Activated naive CD8-positive, alpha-beta T cell treated with anti-CD3 and anti-CD28 coated beads, Interleukin-2, amount 50 U/mL, for 16 hours (primary cell): ENCODE data around the gene DVL2.

ENCODE experiments used
- DNase-seq: peaks from one replicate; pipeline ENCODE4 v3.0.0-alpha.2; 2020; ENCODE audit warnings: low read depth, low spot score

DVL2 gene

DNA sequence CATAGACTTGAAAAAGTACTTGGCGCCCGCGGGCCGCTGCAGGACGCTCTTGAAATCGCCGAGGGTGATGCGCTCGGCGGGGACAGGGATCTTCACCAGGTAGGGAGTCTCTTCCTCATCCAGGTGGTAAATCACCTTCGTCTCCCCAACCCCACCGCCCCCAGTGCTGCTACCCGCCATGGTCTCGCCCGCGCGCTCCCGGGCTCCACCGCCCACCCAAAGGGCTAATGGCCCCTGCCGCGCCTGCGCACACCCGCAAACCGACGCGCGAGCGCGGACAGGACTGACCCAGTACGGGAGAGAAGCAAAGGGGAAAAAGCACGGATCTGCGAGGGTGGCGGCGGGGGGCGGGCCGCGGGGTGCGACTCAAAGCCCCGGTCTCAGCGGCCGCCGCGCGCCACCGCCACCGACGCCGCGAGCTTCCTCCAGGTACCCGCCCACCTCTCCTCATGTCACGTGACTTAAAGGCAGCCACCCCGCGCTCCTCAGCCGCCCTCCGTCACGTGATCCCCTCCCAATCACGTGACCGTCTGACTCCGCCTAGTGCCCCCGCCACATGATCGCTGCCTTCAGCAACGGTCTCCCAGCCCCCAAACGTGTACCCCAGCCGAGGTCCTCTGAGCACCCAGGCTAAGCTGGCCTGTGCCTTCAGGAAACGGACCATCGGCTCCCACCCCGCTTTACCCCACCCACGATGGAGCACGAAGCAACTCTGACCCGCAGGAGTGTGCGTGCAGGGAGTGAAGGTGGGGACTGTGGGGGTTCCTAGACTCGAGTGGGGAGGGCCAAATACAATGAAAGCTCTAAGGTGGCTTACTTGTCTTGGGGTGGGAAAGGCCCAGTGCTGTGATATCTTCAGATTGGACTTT lies at the start of gene DVL2:
Gene DVL2, minus strand, starts transcription at position 435 of the 869 bp plus-strand sequence. Its CDS starts 255 bp downstream, at position 180.
- peak; percentile 88 for DNase-seq

DNA sequence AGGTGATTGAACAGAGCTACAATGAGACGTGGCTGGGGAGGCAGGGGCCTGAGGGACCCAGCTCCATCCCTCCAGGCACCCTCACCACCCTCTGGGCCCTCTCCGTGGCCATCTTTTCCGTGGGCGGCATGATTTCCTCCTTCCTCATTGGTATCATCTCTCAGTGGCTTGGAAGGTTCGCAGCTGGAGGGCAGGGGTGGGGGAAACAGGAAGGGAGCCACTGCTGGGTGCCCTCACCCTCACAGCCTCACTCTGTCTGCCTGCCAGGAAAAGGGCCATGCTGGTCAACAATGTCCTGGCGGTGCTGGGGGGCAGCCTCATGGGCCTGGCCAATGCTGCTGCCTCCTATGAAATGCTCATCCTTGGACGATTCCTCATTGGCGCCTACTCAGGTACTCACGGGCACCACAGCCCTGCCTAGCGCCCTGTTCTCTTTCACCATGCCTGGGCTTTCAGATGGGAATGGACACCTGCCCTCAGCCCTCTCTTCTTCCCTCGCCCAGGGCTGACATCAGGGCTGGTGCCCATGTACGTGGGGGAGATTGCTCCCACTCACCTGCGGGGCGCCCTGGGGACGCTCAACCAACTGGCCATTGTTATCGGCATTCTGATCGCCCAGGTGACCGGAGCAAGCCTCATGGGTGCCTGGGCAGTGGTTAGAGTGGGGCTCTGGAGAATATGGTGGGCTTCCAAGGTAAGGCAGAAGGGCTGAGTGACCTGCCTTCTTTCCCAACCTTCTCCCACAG lies 49.3 kb upstream of the DVL2 start:
- DNase-seq = no peak

DNA sequence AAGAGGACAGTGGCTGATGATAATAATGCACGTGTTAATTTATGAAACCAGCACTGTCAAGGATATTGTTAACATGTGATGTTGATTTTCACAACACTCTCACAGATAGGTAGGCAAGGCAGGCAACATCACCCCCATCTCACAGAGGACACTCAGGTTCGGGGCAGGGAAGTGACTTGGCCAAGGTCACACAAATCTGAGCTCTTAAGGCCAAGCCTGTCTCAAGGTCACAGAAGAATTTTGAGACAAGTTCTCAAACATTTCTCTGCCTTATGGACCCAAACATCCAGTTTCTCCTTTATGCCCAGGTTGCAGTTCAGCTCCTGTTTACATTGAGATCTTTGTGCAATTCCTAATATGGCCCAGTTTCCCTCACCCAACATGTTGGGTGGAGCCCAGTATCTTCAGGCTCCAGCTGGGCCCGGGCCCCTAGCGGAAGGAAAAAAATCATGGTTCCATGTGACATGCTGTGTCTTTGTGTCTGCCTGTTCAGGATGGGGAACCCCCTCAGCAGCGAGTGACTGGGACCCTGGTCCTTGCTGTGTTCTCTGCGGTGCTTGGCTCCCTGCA lies 48.5 kb upstream of the DVL2 start:
- no peak for DNase-seq

GRCh38 chr17:7281953-7282751 lies 47.8 kb upstream of the DVL2 start:
- DNase-seq = no peak

DNA sequence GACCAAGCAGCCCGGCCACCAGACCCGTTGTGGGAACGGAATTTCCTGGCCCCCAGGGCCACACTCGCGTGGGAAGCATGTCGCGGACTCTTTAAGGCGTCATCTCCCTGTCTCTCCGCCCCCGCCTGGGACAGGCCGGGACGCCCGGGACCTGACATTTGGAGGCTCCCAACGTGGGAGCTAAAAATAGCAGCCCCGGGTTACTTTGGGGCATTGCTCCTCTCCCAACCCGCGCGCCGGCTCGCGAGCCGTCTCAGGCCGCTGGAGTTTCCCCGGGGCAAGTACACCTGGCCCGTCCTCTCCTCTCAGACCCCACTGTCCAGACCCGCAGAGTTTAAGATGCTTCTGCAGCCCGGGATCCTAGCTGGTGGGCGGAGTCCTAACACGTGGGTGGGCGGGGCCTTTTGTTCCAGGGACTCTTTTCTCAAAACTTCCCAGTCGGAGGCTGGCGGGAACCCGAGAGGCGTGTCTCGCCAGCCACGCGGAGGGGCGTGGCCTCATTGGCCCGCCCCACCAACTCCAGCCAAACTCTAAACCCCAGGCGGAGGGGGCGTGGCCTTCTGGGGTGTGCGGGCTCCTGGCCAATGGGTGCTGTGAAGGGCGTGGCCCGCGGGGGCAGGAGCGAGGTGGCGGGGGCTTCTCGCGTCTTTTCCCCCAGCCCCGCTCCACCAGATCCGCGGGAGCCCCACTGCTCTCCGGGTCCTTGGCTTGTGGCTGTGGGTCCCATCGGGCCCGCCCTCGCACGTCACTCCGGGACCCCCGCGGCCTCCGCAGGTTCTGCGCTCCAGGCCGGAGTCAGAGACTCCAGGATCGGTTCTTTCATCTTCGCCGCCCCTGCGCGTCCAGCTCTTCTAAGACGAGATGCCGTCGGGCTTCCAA lies 47.0 kb upstream of the DVL2 start, which contains the start of gene SLC2A4:
Gene SLC2A4, plus strand, starts transcription at position 645 of the 879 bp plus-strand sequence. Its CDS starts 217 bp downstream, at position 862.
- DNase-seq = peak; percentile 80

- DNase-seq = peak; percentile 66
Observed at GRCh38 chr17:7280519-7281073, 46.3 kb upstream of the DVL2 start.

DNA sequence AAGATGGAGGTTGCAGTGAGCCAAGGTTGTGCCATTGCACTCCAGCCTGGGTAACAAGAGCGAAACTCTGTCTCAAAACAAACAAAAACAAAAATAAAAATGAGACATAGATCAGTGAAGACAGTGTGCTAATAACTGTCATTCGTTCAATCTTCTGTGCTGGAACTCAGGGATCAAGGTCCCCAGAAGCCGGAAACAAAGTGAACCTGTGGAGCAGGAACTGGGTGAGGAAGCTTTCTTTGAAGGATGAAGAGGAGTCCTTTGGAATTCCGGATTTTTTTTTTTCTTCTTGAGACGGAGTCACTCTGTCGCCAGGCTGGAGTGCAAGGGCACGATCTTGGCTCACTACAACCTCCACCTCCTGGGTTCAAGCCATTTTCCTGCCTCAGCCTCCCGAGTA lies 45.1 kb upstream of the DVL2 start:
- no peak for DNase-seq

- no peak for DNase-seq
Observed at GRCh38 chr17:7266784-7267183, 32.5 kb upstream of the DVL2 start.

GRCh38 chr17:7263801-7264078 lies 29.4 kb upstream of the DVL2 start:
- DNase-seq = no peak

GRCh38 chr17:7262935-7263800 lies 28.9 kb upstream of the DVL2 start:
- DNase-seq = no peak

DNA sequence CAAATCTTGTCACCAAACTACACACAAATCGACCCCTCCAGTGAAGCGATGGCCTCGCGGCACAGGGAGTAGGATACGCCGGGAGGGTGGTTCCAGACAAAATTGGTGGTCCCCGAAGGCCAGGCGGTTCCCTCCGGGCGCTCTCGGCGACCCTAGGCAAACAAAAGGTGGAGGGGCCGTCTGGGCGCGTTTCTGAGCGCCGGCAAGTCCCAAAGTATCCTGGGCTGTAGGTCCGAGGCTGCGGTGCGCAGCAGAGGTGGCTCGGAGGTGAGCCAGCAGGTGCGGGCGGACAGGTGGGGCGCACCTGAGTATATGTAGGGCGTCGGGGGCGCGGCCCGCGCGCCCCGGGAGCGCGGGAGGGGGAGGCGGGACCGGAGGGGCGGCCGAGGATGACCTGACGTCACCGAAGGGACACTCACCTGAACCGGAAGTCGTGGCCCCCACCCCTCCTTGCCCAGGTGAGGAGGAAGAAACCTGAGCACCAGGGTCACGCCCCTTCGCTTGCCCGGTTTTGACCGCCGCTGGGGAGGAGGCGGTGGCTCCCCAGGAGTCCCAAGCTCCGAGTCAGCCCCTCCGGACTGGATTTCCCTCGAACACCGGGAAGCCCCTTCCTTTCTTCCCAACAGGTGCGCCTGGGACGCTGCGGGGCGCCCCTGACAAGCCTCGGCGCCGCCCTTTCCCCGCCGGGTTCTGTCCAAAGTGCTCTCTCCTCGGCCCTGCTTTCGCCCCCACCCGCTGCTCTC lies 28.0 kb upstream of the DVL2 start, which contains the start of gene CLDN7:
Gene CLDN7, minus strand, starts transcription at position 287 of the 743 bp plus-strand sequence. CDS start 435 bp downstream, outside the sequence.
- no peak for DNase-seq

GRCh38 chr17:7261379-7262191 lies 27.3 kb upstream of the DVL2 start:
- no peak for DNase-seq

DNA sequence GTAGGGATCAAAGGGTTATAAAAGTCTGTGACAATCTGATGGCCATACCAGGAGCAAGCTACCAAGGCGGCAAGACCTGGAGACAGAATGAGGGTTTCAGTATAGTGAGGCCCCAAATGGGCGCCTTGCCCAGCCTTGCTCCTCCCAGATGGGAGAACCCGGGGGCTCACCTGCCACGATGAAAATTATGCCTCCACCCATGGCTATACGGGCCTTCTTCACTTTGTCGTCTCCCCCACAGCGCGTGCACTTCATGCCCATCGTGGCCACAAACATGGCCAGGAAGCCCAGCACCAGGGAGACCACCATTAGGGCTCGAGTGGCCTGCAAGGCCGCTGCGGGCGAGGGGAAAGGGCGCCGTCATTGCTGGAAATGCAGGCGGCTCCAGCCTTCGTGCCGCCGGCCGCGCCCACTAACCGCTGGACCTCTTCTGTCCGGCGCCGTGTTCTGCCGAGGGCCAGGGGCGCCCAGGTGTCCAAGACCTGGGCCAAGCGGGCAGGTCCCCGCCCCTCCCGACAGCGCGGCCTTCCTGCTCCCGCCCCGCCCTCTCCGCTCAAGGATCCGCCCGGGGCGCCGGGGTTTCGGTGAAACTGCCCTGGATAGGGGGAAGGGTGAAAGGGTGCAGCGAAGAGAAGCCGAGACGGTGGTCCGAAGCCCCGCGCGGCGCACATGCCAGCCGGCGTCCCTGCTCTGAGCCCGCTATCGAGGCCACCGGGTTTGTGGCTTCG lies 26.5 kb upstream of the DVL2 start:
- DNase-seq = no peak

GRCh38 chr17:7260151-7260550 lies 25.8 kb upstream of the DVL2 start:
- no peak for DNase-seq

DNA sequence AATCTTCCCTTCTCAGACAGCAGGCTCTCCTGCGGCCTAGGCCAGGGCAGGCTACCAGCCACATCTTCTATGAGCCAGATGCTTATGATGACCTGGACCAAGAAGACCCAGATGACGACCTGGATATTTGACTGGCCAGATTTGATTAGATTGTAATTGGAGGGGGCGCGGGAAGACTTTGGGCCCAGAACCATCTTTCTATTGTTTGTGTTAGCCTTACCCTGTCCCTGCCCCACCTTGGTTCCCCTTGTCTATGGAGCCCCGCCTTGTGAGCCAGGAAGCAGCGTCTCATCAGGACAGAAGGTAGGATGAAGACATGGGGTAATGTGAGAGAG lies 25.2 kb upstream of the DVL2 start:
- DNase-seq = no peak

GRCh38 chr17:7258731-7259554 lies 24.6 kb upstream of the DVL2 start:
- no peak for DNase-seq
